GM18519 (cell line): ENCODE results near the gene LGR6.

Source experiments
- ATAC-seq: cut with Tn5 transposase; IDR thresholded peaks from one replicate; pipeline ENCODE4 v1.9.1; 2021; ENCODE audit warnings: mild to moderate bottlenecking, moderate library complexity; ENCODE audit not compliant: unreplicated experiment, low FRiP score

LGR6 gene

GRCh38 chr1:202197653-202198365, 4.2 kb downstream of the LGR6 start:
- ATAC-seq: no peak

DNA sequence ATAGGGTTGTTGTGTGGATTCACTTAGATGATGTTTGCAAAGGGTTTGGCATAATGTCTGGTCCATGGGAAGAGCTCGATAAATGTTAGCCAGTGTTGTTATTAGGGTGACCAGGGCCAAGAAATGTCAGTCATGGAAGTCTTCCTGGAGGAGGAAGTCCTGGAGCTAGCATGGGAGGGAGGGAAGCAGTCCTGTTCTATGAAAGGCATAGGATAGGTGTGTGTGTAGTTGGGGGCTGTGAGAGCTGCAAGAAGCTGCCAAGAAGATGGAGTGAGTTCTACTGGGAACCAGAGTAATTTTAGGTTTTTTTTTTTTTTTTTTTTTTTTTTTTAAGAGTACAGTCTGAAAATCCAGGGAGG, 4.7 kb downstream of the LGR6 start:
- no peak for ATAC-seq

- ATAC-seq: no peak
Observed at GRCh38 chr1:202199040-202199889, 5.7 kb downstream of the LGR6 start.

- ATAC-seq: no peak
Observed at GRCh38 chr1:202200112-202200548, 6.5 kb downstream of the LGR6 start.

DNA sequence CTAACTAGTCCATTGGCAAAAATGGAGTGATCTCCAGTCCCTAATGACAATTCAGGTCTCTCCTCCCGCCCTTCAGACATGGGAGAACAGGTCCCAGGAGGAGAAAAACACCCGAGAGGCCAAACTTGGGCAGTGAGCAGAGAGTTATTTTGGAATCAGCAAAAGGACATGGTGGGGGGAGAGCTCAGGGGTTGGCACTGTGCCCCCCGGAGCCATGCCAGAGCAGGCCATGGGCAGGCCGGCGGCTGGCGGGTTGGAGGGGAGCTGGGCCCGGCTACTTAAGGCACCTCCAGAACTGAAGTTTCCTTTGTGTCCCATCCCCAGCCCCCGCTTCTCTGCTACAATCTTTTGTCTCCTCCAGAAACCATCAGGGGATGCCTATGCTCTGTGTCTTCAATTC, 7.1 kb downstream of the LGR6 start:
- ATAC-seq: no peak

DNA sequence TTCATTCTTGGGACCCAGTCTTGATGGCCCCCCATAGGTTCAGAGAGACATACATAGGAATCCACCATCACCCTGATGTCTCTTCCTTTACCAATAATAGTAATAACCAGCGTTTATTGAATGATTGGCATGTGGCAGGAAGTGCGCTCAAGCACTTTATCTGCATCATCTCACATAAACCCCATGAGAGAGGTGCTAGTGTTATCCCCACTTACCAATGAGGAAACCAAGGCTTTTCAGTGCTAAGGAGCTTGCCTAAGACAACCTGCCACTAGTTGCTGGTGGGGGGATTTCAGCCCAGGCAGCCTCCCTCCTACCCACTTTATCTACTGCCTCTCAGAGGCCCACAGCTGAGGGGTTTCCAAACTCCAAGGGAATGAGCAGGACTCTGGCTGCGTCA, 7.7 kb downstream of the LGR6 start:
- ATAC-seq: no peak

- no peak for ATAC-seq
Observed at GRCh38 chr1:202201971-202202370, 8.4 kb downstream of the LGR6 start.

- ATAC-seq: no peak
Observed at GRCh38 chr1:202202500-202203168, 9.0 kb downstream of the LGR6 start.

DNA sequence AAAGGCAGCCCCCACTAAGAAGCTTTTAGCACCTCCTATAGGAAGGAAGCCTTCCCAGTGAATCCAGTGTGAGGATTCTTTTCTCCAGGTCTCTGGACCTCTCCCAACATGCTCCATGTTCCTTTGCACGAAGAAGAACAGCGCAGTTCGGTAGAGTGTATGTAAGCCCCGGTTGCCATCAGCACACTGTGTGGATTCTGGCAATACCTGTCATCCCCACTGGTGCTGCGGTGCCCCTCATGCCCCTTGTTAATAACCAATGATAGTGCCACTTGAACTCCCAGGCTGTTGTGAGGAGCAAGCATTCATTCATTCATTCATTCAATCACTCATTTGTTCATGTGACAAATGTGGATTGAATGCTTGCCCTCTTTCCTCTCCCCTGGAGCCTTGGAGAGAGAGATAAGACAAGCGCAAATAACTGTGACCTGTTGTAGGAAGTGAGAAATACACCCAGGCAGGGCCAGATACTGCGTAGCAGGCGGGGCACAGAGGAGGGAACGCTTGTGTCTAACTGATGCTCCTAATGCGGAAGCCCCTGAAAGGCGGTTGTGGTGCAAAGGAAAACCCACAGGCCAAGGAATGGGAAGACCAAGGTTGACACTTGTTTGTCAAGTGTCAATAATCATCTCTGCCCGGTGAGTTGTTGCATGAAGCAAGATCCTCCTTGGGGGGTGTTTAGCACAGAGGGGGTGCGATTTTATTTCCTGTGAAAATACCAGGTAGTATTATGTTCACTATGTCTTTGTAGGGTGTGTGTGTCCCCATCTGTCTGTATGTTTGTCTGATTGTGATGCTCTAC, 9.8 kb downstream of the LGR6 start:
- no peak for ATAC-seq

DNA sequence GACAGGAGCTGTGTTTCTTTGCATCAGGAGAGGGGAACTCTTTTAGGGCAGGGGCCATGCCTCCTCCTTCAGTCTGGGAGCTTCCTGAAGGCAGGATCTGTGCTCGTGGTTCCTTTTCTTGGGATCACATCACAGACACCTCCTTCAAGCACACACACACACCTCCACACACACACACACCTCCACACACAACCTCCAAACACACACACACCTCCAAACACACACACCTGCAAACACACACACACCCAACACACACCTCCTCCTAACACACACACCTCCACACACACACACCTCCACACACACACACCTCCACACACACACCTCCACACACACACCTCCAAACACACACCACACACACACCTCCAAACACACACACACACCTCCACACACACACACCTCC, 10.5 kb downstream of the LGR6 start:
- ATAC-seq: no peak

DNA sequence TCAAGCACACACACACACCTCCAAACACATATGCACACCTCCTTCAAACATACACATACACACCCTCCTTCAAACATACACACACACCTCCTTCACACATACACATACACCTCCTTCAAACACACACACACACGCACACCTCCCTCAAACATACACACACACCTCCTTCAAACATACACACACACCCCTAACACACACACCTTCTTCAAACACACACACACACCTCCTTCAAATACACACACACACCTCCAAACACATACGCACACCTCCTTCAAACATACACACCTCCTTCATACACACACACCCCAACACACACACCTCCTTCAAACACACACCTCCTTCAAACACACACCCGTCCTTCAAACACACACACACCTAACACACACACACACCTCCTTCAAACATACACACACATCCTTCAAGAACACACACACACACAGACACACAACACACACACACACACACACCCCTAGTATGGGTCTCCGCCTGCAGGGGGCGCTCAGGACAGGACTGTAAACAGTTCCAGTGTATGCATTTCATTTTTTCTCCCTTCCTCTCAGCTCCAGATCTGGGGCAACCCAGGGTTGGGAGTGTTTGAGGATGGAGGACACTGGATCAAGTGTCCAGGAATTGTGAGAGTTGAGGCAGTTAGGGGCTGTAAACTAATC, 12.1 kb downstream of the LGR6 start:
- ATAC-seq: no peak

DNA sequence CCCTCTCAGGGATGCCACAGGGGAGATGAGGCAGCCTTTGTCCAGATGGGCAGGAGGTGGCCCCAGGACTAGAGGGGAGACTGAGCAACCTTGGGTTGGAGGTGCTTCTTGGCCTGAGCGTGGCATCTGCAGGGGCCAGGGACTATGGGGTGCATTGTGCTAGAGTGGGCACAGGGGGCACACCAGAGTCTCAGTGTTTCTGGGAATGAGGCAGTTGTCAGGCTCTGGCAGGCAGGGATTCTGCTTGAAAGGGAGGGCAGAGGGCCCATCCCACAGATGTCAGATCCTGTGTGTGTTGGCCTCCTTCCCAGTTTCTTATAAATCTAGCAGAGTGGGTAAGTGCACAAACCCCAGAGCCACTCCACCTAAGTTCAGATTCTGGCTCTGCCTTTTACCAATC, 13.7 kb downstream of the LGR6 start:
- ATAC-seq: no peak

GRCh38 chr1:202208351-202208857, 14.8 kb downstream of the LGR6 start:
- no peak for ATAC-seq

DNA sequence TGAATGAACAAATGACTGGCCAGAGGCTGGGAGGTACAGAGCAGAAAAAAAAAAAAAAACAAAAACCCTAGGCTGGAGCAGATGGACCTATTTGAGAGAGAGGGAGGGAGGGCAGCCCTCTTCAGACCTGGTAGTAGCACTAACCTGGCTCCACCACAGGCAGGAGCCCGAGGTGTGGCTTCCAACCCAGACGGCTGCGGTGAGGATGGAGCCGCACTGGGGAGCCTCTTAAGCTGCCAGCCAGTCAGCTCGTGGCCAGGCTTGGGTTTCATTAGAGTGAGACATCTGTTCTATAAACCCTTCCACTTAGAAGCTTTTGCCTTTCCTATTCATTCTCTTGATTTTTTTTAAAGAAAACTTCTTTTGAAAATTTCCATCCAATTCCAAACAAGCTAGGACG, 16.8 kb downstream of the LGR6 start:
- ATAC-seq: no peak

GRCh38 chr1:202210969-202211368, 17.4 kb downstream of the LGR6 start:
- no peak for ATAC-seq

GRCh38 chr1:202212787-202213186, 19.2 kb downstream of the LGR6 start:
- no peak for ATAC-seq

- ATAC-seq: no peak
Observed at GRCh38 chr1:202213361-202214088, 19.9 kb downstream of the LGR6 start.

DNA sequence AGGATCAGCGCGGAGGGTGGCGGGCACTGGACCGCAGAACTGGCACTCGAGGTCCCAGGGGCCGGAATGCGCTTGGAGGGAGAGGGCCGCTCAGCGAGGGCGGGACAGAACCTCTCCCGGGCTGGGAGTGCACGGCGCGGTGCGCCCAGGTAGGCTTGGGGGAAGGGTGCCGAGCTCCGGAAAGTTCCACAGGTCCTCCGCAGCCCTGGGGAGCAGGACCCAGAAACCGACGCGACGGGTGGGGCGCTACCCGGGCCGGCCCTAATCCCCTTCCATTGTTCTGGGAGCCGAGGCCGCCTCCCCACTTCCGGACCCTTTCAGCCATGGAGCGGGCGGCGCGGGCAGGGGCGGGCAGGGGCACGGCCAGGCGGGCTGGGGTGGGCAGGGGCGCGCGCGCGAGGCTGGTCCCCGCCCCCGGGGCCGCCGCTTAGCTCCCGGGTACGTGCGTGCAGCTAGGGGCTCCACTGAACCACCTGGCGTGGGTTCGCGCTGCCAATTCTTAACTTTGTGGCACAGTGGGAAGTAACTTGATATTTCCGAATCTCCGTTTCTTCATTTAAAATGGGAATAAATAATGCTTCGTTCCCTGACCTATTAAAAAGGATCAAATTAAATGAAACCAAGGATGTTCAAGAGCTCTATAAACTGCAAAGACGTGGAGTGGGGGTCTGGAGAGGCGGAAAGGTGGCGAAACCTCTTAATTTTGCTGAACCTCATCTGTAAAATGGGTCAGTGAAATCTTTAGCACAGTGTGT, 20.7 kb downstream of the LGR6 start:
- no peak for ATAC-seq
